ENCODE measurements around the gene PCBP4.
"Not testable (repeated sequence)": the region's sequence is repeated elsewhere in the genome, so short reads cannot be mapped to it uniquely, and the experiment has no call there.

PCBP4 gene

DNA sequence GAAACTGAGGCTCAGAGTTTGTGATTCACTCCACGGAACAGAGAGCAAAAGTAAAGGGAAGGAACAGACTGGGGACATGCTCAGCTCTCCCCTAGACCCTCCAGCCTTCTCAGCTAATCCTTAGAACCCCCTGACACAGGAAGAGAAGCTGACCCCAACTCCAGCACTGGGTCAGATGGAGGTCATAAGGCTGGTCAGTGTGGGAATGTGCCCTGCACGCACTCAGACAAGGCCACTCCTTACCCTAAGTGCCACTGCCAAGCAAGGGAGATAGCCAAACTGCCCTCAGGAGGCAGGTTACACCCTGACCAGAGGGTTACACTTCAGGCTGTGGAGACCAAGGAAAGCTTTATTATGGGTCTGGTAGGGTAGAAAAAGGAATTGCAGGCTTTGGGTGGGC is 27.3 kb upstream of the PCBP4 start:
- DNase-seq (ENCODE audit: low read depth in 1 of 2, low spot score in 1 of 2): no peak

- not testable (repeated sequence) for DNase-seq (ENCODE audit: low read depth in 1 of 2, low spot score in 1 of 2)
Observed at GRCh38 chr3:51993657-51994056, 26.4 kb upstream of the PCBP4 start.

DNA sequence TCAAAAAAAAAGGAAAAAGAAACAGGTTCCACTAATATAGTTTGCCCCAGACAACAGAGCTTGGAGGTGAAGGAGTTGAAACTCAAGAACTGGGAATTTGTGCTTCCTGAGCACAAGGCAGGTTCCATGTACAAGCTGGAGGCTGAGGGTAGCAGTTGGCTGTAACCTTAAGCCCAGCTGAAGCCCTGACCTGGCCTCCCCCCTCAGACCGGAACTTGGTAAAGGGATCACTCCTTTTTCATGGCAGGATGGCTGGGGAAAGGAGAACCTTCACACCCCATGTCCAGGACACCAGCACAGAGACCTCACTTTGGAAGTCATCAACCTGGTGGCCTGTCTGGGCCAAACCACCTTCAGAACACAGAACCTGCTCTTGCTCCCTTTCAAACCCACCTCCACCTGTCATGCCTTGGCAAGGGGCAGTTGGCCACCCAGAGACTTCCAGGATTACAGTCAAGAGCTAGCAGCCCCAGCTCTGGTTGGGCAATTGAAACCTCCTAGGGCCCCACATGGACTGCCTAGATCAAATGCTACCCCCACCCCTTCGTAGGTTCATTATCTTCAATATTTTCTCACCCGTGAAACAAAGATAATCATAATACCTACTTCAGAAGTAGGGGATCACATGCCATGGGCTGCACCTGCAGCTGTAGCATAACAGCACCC is 24.9 kb upstream of the PCBP4 start:
- DNase-seq (ENCODE audit: low read depth in 1 of 2, low spot score in 1 of 2): no peak

DNA sequence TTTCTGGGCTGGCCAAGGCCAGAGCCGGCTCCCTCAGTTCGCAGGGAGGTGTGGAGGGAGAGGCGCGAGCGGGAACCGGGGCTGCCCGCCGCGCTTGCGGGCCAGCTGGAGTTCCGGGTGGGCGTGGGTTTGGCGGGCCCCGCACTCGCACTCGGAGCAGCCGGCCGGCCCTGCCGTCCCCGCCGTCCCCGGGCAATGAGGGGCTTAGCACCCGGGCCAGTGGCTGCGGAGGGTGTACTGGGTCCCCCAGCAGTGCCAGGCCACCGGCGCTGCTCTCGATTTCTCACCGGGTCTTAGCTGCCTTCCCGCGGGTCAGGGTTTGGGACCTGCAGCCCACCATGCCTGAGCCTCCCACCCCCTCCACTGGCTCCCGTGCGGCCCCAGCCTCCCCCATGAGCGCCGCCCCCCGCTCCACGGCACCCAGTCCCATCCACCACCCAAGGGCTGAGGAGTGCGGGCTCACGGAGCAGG is 23.3 kb upstream of the PCBP4 start:
- not testable (repeated sequence) for DNase-seq (ENCODE audit: low read depth in 1 of 2, low spot score in 1 of 2)

DNA sequence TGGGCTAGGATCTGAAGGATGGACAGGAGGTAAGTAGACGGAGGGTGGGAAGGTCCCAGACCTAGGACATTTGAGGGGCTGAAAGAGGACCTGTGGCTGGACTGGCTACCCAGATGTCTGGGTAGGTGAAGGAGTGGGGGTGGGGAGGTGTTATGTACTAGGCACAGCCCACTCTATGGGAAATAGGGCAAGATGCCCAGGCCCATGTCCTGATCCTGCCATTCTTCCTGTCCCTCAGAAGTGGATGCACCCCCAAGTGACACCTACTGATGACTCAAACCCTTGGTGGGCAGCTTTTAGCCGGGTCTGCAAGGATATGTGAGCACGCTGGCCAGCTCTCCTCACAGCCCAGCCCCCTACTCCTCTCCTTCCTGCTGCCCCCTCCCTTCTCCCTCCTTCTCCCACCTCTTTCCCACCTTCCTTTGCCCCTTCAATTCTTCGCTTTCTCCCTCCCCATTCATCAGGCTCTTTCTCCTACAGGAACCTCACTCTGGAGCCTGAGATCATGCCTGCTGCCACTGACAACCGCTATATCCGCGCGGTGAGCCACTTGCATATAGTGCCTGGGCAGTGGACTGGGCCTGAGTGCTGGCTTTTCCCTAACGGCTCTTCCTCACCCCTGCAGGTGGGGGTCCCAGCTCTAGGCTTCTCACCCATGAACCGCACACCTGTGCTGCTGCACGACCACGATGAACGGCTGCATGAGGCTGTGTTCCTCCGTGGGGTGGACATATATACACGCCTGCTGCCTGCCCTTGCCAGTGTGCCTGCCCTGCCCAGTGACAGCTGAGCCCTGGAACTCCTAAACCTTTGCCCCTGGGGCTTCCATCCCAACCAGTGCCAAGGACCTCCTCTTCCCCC is 21.3 kb upstream of the PCBP4 start:
- DNase-seq (ENCODE audit: low read depth in 1 of 2, low spot score in 1 of 2): no peak

DNA sequence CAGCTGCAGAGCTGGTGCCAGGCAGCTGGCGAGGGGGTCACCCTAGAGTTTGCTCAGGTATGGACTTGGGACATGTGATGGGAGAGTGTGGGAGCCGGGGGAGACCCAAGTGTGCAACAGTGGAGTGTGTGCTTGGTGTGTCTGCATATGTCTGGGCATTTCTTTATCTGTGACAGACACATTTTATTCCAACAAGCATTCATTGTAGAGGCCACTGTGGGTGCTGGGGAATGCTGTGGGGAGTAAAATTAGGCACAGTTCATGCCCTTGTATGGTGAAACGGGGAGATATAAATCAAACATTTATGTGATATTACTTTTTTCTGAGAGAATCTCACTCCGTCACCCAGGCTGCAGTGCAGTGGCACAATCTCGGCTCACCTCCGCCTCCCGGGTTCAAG is 20.3 kb upstream of the PCBP4 start:
- no peak for DNase-seq (ENCODE audit: low read depth in 1 of 2, low spot score in 1 of 2)

DNA sequence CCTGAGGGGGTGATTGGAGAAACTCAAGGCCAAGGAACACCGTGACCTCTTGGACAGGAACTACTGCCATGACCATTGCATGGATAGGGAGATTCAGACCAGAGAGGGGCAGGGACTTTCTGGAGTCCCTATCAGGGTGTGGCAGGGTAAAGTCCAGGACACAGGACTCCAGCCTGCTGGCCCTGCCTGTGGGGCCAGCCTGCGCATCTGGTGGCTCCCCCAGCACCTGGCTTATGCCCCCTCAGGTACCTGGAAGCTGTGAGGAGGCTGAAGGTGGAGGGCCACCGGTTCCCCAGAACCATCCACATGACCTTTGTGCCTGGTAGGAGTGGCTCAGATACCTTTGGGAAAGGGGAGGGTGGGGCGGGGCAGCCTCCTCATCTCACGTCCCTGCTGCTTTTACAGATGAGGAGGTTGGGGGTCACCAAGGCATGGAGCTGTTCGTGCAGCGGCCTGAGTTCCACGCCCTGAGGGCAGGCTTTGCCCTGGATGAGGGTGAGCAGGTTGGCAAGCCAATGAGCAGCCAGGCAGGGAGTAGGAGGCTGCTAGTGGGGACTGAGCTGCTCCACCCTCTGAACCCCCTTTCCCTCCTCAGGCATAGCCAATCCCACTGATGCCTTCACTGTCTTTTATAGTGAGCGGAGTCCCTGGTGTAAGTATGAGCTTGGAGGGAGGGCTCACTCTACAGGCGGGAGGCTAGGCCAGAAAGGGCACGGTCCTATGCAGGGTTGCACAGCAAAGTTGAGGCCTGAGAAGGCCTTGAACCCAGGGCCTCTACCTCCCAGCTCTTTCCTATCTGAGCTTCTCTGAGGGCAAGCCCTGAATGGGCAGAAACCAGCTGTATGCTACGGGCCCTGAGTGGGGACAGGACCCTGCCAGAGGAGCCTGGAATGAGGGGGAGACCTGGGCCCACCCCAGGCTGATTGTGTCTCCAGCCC is 19.0 kb upstream of the PCBP4 start:
- no peak for DNase-seq (ENCODE audit: low read depth in 1 of 2, low spot score in 1 of 2)

DNA sequence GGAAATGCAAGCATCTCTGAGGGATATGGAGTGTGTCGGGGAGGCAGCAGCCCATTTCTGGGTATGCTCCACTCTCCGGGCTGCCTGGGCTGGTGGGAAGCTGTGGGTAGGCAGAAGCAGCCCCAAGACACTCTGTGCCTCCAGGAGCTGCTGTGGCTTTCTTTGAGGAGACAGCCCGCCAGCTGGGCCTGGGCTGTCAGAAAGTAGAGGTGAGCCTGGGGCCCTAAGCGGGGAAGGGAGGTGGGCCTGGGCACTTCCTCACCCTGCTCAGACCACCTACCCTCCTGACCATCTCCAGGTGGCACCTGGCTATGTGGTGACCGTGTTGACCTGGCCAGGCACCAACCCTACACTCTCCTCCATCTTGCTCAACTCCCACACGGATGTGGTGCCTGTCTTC is 17.8 kb upstream of the PCBP4 start:
- no peak for DNase-seq (ENCODE audit: low read depth in 1 of 2, low spot score in 1 of 2)

- DNase-seq (ENCODE audit: low read depth in 1 of 2, low spot score in 1 of 2): no peak
Observed at GRCh38 chr3:51984269-51984647, 17.0 kb upstream of the PCBP4 start.

- DNase-seq (ENCODE audit: low read depth in 1 of 2, low spot score in 1 of 2): no peak
Observed at GRCh38 chr3:51983578-51984268, 16.5 kb upstream of the PCBP4 start.

DNA sequence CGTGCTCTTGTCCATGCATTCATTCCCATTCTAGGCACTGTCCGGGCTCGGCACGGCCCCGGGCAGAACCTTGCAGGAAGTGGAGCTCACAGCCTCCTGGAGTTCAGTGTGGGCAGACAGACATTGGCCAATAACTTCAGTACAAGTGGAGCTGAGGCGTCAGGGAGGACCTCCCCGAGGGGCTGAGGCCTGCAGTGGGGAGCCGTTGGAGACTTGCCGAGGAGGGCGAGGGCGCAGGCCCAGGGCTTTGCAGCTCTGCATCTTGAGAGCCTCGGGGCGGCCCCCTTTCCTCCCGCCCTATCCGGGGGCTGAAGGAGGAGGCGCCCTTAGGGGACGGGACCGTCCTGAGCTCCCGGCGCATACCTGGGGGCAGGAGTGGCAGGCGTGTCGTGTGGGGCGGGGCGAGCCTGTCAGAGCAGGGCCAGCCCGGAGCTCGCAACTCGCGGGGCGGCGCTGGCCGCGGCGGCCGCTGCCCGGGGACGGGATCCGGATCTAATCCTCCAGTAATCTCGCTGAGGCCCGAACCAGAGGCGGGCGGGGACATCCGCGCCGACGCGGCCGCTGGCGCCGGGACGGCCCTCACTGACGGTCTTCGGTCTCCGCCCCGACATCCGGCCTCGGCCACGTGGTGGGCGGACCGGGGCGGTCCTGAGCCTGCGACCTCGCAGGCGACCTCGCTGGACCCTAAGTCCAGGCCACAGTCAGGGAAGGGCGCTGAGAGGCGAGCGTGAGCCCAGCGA is 15.8 kb upstream of the PCBP4 start, which contains the start of gene ACY1:
TSS of gene ACY1 (plus strand) at position 698 of the 740 bp plus-strand sequence. CDS start 530 bp downstream, outside the sequence.
- DNase-seq (ENCODE audit: low read depth in 1 of 2, low spot score in 1 of 2): peak; percentile 36 to 68

DNA sequence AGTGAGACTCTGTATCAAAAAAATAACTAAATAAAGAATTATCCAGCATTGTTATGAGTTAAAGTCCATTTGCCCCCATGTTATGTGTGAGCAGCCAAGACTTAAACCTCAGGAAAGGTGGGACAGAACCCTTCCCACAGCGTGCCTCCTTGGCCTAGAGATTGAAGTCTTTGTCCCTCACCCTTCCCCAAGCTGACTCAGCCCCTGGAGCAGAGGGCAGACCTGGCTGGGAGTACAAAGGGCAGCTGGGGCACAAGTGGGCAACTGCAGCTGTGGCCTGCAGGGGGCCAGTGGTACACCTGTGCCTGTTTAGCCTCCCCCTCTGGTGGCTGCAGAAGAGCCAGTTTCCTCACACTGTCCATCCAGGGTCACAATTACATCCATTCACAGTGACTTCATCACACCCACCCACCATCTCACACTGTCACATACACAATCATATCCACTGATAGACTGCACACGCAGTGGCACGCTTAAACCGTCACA is 15.1 kb upstream of the PCBP4 start:
- DNase-seq (ENCODE audit: low read depth in 1 of 2, low spot score in 1 of 2): no peak

DNA sequence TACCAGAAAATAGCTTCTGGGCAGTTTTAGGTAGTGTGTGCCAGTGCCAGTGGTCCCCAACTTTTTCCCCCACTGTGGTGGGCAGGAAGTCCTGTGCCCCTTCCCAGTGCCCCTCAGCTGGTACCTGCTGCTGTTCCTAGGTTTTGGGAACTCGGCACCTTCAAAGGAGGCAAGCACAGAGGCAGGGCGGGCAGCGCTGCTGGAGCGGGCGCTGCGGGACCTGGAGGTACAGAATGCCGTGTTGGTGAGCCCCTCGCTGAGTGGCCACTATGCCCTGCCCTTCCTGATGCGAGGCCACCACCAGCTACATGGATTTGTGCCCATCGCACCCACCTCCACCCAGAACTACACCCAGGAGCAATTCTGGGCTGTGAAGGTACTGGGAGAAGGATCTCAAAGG is 13.0 kb upstream of the PCBP4 start:
- DNase-seq (ENCODE audit: low read depth in 1 of 2, low spot score in 1 of 2): no peak

GRCh38 chr3:51978143-51978502 is 10.9 kb upstream of the PCBP4 start:
- no peak for DNase-seq (ENCODE audit: low read depth in 1 of 2, low spot score in 1 of 2)

DNA sequence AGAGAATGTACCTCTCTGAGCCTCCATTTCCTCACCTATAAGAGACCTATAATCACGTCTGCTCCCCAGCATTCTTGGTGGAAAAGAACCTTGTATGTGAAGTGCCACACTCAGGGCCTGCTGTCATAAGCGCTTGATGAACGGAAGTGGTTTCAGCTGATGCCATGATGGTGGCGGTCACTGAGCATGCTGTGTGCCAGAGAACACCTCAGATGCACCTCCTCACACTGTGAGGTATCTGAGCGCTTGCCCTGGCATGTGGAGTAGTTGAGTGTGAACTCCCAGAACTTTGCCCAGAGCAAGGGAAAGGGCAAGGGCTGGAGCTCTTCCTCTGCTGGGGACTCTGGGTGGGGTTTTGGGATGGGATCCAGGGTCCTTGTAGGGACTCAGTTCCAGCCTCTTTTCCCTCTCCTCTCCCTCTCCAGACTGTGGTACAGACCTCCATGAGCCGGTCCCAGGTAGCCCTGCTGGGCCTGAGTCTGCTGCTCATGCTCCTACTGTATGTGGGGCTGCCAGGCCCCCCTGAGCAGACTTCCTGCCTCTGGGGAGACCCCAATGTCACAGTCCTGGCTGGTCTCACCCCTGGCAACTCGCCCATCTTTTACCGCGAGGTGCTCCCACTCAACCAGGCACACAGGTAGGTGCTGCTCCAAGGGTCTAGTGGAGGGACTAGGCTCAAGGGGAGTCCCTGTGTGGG is 10.3 kb upstream of the PCBP4 start:
- DNase-seq (ENCODE audit: low read depth in 1 of 2, low spot score in 1 of 2): no peak

DNA sequence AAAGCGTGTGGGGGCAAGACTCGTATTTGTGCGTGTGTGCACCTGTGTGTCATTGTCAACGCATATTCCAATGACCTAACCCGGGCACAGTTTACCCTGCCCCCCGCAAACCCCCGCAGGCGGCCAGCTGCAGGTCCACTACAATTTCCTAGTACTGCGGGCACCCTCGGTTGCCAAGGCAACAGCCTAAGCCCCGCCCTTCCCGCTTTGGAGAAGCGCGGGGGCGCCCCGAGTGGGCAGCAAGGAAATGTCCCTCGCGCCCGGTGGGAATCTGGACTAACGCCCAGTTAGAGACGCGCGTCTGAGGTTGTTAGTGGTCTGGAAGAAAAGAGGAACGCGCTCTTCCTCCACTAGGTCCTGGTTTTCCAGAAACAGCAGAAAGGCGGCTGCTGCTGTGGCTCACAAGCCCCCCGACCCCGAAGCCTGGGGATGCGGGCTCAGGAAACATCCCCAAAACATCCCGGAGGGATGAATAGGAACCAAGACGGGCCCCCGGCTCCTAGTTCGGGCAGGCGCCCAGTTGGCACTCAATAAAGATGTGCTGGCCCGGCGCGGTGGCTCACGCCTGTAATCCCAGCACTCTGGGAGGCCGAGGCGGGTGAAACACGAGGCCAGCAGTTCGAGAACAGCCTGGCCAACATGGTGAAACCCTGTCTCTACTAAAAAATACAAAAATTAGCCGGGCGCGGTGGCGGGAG is 8.7 kb upstream of the PCBP4 start:
- no peak for DNase-seq (ENCODE audit: low read depth in 1 of 2, low spot score in 1 of 2)

DNA sequence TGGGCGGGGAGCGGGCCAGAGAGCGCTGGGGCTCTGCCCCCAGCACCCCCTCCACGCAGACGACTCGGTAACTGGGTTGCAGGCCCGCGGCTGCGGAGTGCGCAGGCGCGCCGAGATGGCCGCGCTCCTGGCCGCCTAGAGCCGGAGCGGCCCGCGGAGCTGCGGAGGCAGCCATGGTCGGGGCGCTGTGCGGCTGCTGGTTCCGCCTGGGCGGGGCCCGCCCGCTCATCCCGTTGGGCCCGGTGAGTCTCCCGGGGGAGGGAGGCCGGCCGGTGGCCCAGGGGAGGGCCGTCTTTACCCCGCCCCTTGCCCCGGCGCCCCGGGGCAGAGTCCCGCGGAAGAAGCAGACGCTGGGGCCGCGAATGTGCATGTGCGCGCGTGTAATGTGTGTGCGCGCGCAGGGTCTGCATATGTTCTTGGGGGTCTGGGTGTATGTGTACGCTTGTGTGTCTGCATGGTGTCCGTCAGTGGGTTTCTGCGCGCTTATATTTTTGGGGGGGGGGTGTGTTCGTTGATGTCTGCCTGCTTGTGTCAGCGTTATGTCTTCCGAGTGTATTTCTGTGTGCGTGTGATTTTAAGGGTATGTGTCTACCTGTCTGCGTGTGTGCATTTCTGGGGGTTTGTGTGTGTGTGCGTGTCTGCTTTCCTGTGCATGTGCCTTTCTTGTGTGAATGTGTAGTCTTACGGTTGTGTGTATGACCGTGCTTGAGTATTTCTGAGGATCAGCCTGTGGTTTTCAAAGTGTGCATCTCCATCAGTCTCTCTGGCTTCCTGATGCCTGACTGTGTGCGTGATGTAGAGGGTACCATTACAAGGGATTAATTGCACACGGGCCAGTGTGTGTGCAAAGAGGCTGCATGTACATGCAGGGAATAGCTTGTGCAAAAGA is 8.0 kb upstream of the PCBP4 start, which contains the start of gene ABHD14A:
TSS of gene ABHD14A (plus strand) at position 102 of the 889 bp plus-strand sequence. CDS start at position 174, 72 bp downstream.
- peak; percentile 53 to 60 for DNase-seq (ENCODE audit: low read depth in 1 of 2, low spot score in 1 of 2)

All from stimulated activated CD4-positive, alpha-beta T cell treated with anti-CD3 and anti-CD28 coated beads, Interleukin-15, amount 100 ng/mL, for 1 hour (primary cell).